Testis (tissue), 5 donors: ENCODE results near the gene EMC8. TPM values are rescaled to one million over a fixed set of nuclear protein-coding genes. Genes with fewer than 3 reads are reported as not detected.

Experiments used
- DNase-seq: peaks from one replicate; pipeline ENCODE4 v3.0.0-alpha.2; 2019
- H3K27ac ChIP-seq, 2 donors: fragments of 200-600 bp; sonication (generic); one replicate each; pipeline ENCODE4 v1.5.1; 2019
- H3K27me3 ChIP-seq: fragments of 200-600 bp; sonication (generic); one replicate; pipeline ENCODE4 v1.5.1; 2019
- H3K36me3 ChIP-seq: fragments of 200-600 bp; sonication (generic); one replicate; pipeline ENCODE4 v1.5.1; 2017; ENCODE audit warnings: low read depth; ENCODE audit errors: missing control alignments
- H3K4me1 ChIP-seq: fragments of 200-600 bp; sonication (generic); one replicate; pipeline ENCODE4 v1.5.1; 2019
- H3K4me3 ChIP-seq, 2 donors: fragments of 200-600 bp; sonication (generic); one replicate each; pipeline ENCODE4 v1.5.1; 2017 to 2019
- H3K9me3 ChIP-seq: fragments of 200-600 bp; sonication (generic); one replicate; pipeline ENCODE4 v1.5.1; 2017
- CTCF ChIP-seq, 3 experiments: fragments of 450-650 bp in 2 of 3; fragments of 200-600 bp in 1 of 3; sonication (generic) in 1 of 3; IDR thresholded peaks; one replicate each; pipeline ENCODE4 v1.5.1; 2016 to 2019; ENCODE audit warnings: antibody characterized with exemption in 3 of 3, mild to moderate bottlenecking in 2 of 3, moderate library complexity in 1 of 3
- POLR2A ChIP-seq: fragments of 450-650 bp; IDR thresholded peaks from one replicate; pipeline ENCODE4 v1.6.1; 2017; ENCODE audit warnings: antibody characterized with exemption, mild to moderate bottlenecking, moderate library complexity
- WGBS, 2 donors: methylation state at CpG; one replicate each; pipeline ENCODE4 v1.1.5; 2018; 5-methylcytosine and 5-hydroxymethylcytosine counted together
- intact Hi-C: fragments of 100-400 bp; cut with DNase I; formaldehyde crosslinking; loops from one replicate; pipeline ENCODE4 v1.15.1; 2023; ENCODE audit warnings: low total_unique reads
- long read RNA-seq, 2 donors: transcript quantifications; one replicate each; lab custom pipeline, GENCODE V29; 2026
- polyA plus RNA-seq: library from polyadenylated mRNA; stranded (reverse); fragments of 350-450 nt; fragmentation: Illumina TruSeq; extraction: RNeasy Lipid Tissue Mini Kit (QIAGEN cat#74804); gene quantifications from one replicate; pipeline ENCODE4 v1.2.3, GENCODE V29; 2014; ENCODE audit warnings: low read depth, low replicate concordance; ENCODE audit not compliant: insufficient read depth
- total RNA-seq, 2 donors: library from RNA; depleted of rRNA; stranded (reverse); fragments of >200 nt; gene quantifications; one replicate each; pipeline ENCODE4 v1.2.3, GENCODE V29; 2016

EMC8 gene
- total RNA-seq (10 to 100 TPM; 44.2 to 57.3 TPM), polyA plus RNA-seq (38.7 TPM)
- long read RNA-seq, donor 1, transcript EMC8-201 (5 exons, 1,962 nt), result major isoform, 17 of 756 reads
- long read RNA-seq, donor 1, transcript EMC8-202 (4 exons, 1,935 nt), result minor isoform, 10 of 756 reads
- long read RNA-seq, donor 1, partial matches to known transcripts, result 264 of 756 reads
- long read RNA-seq, donor 1, other reads (novel, unspliced or antisense), result 463 of 756 reads
- long read RNA-seq, donor 2, transcript EMC8-201 (5 exons, 1,962 nt), result major isoform, 11 of 580 reads
- long read RNA-seq, donor 2, transcript EMC8-205 (1 exons, 1,826 nt), result minor isoform, 5 of 580 reads
- long read RNA-seq, donor 2, partial matches to known transcripts, result 316 of 580 reads
- long read RNA-seq, donor 2, other reads (novel, unspliced or antisense), result 246 of 580 reads

DNA sequence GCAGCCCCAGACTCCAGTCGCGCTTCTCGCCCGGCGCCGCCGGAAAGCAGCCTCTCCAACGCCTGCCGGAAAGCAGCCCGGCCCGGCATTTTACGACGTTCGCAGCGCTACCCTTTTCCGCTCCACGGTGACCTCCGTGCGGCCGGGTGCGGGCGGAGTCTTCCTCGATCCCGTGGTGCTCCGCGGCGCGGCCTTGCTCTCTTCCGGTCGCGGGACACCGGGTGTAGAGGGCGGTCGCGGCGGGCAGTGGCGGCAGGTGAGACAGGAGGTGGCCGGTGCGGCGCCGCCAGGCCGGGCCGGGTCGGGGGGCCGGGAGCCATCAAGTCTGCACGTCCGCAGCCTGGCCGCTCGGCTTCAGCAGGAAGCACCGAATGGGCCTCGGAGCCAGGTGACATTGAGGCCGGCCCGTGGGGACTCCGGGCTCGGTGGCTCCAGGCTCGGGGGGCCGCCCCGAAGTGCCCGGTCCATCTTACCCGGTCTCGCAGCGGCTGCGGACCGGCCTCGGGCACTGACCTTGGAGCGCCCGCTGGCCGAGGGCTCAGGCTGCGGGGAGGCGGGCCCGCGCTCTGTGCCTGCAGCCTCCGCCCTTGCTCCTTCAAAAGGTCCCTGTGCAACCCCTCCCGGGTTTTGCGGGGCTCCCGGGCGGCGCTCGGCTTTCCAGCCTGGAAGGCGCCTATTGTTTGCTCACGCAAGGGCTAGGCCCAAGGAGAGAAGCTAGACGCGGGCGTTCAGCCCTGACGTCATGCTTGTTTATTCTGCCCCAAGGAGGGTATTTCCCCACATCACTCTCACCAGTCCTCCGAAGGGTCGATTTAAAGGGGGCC lies at the start of gene EMC8, which contains the start of gene COX4I1:
Gene EMC8, minus strand, starts transcription at position 48 of the 824 bp plus-strand sequence. CDS start 249 bp downstream, outside the sequence.
Gene COX4I1, plus strand, starts transcription at position 199 of the 824 bp plus-strand sequence. CDS start 1,511 bp downstream, outside the sequence.
- intact Hi-C loops, result no loop called here

DNA sequence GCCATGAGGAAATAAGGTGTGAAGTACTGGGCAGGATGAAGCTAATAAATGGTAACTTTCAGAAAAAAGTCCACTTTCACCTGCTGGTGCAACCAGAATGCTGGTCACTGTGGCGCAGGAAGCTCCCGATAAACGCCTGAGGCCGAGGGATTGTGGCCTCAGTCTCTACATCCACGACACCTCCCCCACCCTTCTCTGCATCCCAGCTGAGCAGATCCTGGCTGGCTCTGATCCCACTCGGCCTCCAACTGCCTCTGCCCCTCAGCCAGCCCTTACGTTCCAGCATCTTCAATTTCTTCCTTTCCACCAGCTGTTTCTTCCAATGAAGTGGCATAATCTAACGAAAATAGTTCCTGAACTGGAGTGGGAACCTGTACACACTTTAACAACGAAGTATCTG lies 49.6 kb upstream of the EMC8 start:
- no peak for DNase-seq
- 54 to 60% methylated on average over 9 of the region's 9 CpGs for WGBS, 2 donors
- H3K36me3 ChIP-seq, result no peaks in the 10 kb centered on the region
- TF ChIP-seq CTCF (IDR thresholded peaks at IDR 0.05) (no peak), POLR2A (no peak)
- intact Hi-C loops, result no loop called here
- H3K4me1 ChIP-seq, result no peaks in the 10 kb centered on the region
- no peaks in the 10 kb centered on the region for H3K9me3 ChIP-seq
- H3K27ac ChIP-seq, result no peak overlapping the region
- no peak overlapping the region for H3K4me3 ChIP-seq
- H3K27me3 ChIP-seq, result no peaks in the 10 kb centered on the region

More for the DNA sequence above, at the start of gene EMC8, which contains the start of gene COX4I1:
- Histone ChIP-seq H3K36me3 (no peaks in the 10 kb centered on the region), H3K4me1 (peaks cover 12% of the 10 kb centered on the region), H3K27me3 (no peaks in the 10 kb centered on the region), H3K27ac (peak within 1 kb of the TSS; percentile 61 to 88), H3K9me3 (no peaks in the 10 kb centered on the region), H3K4me3 (peak within 1 kb of the TSS; percentile 94 to 97)
- 0 to 1% methylated on average over 14 to 68 of the region's 87 CpGs for WGBS, 2 donors
- DNase-seq, result peak; percentile 95
- TF ChIP-seq CTCF (IDR thresholded peaks at IDR 0.05) (no peak), POLR2A (peak; percentile 12)

DNA sequence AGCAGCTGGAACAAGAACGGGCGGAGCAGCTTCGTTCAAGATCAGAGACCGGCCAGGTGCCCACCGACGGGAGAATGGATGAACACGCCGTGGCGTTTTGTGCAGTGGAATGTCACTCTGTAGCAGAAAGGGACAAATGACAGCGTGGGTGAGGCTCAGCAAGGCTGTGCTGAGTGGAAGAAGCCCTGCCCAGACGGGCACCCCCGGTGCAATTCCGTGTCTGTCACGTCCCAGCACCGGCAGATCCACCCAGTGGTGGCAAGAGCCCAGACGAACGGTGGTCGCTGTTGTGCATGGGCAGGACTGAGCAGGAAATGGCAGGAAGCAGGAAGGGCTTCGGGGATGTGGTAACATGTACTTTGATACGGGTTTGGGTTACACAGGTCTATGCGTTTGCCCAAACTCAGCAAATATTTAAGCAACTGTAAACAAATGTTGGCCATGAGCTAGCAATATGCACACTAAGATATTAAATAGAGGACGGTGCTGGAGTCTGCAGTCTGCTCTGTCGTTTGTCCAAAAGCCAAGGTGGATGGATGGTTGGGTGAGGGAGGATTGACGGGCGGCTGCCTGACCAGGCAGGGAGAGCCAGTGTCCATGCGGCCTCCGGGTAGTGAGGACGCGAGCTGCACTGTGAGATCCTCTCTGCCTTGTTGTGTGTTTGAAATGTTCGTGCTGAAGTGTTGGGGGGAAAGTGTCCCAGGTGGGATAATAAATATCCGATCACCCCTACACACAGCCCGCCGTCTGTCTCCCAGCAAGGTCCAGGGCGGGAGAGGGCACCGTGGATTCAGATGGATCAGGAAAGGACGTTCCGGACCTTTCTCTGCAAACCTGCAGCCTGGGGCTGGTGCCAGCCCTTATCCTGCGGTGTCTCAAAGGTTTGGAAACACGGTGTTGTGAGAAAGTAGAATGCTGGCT lies 48.6 kb upstream of the EMC8 start:
- 78% methylated on average over 37 to 39 of the region's 39 CpGs for WGBS, 2 donors
- no peak overlapping the region for H3K27ac ChIP-seq
- no peak for TF ChIP-seq CTCF (IDR thresholded peaks at IDR 0.05)
- TF ChIP-seq POLR2A, result no peak
- no peak overlapping the region for H3K4me3 ChIP-seq
- H3K4me1 ChIP-seq, result no peaks in the 10 kb centered on the region
- H3K36me3 ChIP-seq, result no peaks in the 10 kb centered on the region
- no peaks in the 10 kb centered on the region for H3K27me3 ChIP-seq
- H3K9me3 ChIP-seq, result no peaks in the 10 kb centered on the region
- intact Hi-C loops, result no loop called here
- DNase-seq, result no peak

DNA sequence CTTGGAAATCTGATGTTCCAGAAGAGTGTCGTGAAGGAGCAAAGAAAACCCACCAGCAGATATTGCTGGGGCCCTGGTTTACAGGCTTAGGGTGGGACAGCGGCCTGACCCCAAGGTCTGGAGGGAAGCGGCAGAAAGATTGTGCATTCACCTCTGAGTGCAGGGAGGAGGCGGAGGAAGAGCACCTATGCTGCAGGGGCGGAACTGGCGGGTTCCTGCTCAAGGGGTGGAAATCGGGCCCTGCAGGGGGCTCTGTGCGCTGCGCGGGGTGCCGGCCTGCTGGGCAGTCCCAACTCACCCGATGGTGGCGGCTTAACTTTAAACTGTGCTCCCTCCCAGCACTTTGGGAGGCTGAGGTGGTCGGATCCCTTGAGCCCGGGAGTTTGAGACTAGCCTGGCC lies 47.7 kb upstream of the EMC8 start:
- TF ChIP-seq CTCF (IDR thresholded peaks at IDR 0.05) (no peak), POLR2A (no peak)
- Histone ChIP-seq H3K4me1 (no peaks in the 10 kb centered on the region), H3K4me3 (no peak overlapping the region), H3K36me3 (no peaks in the 10 kb centered on the region), H3K27ac (no peak overlapping the region), H3K9me3 (no peaks in the 10 kb centered on the region), H3K27me3 (no peaks in the 10 kb centered on the region)
- intact Hi-C loops, result no loop called here
- 81 to 91% methylated on average over 14 to 15 of the region's 15 CpGs for WGBS, 2 donors
- DNase-seq, result no peak
